ENCODE measurements around the gene HINT2.

HINT2 gene

DNA sequence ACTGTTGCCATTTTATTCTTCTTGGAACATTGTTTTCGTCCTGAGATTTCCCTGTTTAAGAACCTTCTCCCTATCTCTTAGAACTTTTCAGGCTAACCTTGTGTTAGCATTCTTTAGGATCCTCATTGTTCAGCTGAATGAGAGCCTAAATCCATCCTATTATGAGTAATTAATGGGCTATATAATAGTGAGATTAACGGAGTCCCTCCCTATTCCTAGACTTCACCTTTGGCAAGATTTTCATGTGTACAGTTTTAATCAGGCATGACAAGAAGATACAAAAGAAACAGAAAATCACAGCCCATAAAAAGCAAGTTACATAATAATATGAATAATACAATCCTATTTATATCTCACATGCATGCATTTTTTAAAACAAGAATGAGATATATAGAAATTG is 51.7 kb downstream of the HINT2 start:
- TF ChIP-seq ZFX (IDR thresholded peaks at IDR 0.05), result no peak
- TF ChIP-seq, protein P1, sequence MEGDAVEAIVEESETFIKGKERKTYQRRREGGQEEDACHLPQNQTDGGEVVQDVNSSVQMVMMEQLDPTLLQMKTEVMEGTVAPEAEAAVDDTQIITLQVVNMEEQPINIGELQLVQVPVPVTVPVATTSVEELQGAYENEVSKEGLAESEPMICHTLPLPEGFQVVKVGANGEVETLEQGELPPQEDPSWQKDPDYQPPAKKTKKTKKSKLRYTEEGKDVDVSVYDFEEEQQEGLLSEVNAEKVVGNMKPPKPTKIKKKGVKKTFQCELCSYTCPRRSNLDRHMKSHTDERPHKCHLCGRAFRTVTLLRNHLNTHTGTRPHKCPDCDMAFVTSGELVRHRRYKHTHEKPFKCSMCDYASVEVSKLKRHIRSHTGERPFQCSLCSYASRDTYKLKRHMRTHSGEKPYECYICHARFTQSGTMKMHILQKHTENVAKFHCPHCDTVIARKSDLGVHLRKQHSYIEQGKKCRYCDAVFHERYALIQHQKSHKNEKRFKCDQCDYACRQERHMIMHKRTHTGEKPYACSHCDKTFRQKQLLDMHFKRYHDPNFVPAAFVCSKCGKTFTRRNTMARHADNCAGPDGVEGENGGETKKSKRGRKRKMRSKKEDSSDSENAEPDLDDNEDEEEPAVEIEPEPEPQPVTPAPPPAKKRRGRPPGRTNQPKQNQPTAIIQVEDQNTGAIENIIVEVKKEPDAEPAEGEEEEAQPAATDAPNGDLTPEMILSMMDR (conservative IDR thresholded peaks at IDR 0.05), result no peak
- H3K27ac ChIP-seq, result no peak overlapping the region
